Astrocyte (in vitro differentiated cells and primary cell): ENCODE results near the gene ASIC4. TPM values are rescaled to one million over a fixed set of nuclear protein-coding genes. Genes with fewer than 3 reads are reported as not detected.
A peak's percentile ranks its signal among the peaks of the same experiment; 100 is the strongest.

ENCODE experiments used
- DNase-seq: peaks from one replicate; pipeline ENCODE4 v3.0.0-alpha.2; 2010; ENCODE audit warnings: low read depth
- FAIRE-seq: peaks from 2 replicates; lab custom pipeline; 2011; peaks lifted over from hg19 to GRCh38; lab: Jason Lieb, UNC
- H2AFZ ChIP-seq: 2 replicates; pipeline ENCODE4 v1.6.0; 2012; ENCODE audit warnings: low read depth, low read length, inconsistent platforms
- H3K27ac ChIP-seq: 2 replicates; pipeline ENCODE4 v1.5.1; 2011; ENCODE audit warnings: low read depth, low read length, inconsistent platforms
- H3K27me3 ChIP-seq: 2 replicates; pipeline ENCODE4 v1.6.0; 2011; ENCODE audit warnings: low read length, inconsistent platforms; ENCODE audit not compliant: insufficient read depth
- H3K36me3 ChIP-seq: 2 replicates; pipeline ENCODE4 v1.5.1; 2011; ENCODE audit warnings: low read length, inconsistent platforms; ENCODE audit not compliant: insufficient read depth
- H3K4me1 ChIP-seq: 2 replicates; pipeline ENCODE4 v1.5.1; 2011; ENCODE audit warnings: low read length, inconsistent platforms; ENCODE audit not compliant: insufficient read depth
- H3K4me2 ChIP-seq: 2 replicates; pipeline ENCODE4 v1.6.0; 2012; ENCODE audit warnings: low read length, inconsistent platforms
- H3K4me3 ChIP-seq: 2 replicates; pipeline ENCODE4 v1.5.1; 2011; ENCODE audit warnings: low read depth, mild to moderate bottlenecking, low read length, inconsistent platforms; ENCODE audit not compliant: insufficient read depth
- H3K79me2 ChIP-seq: 2 replicates; pipeline ENCODE4 v1.6.0; 2012; ENCODE audit warnings: mild to moderate bottlenecking, low read length, inconsistent platforms; ENCODE audit not compliant: insufficient read depth
- H3K9ac ChIP-seq: 2 replicates; pipeline ENCODE4 v1.6.0; 2012; ENCODE audit warnings: mild to moderate bottlenecking, low read length, inconsistent platforms
- H3K9me3 ChIP-seq: 2 replicates; pipeline ENCODE4 v1.5.1; 2012; ENCODE audit warnings: low read depth, mild to moderate bottlenecking, low read length, inconsistent platforms; ENCODE audit not compliant: insufficient read depth
- H4K20me1 ChIP-seq: 2 replicates; pipeline ENCODE4 v1.6.0; 2012; ENCODE audit warnings: low read length, inconsistent platforms; ENCODE audit not compliant: insufficient read depth
- H3K27ac Mint-ChIP-seq: one replicate; pipeline ENCODE4 v1.8.0; 2021; ENCODE audit warnings: mild to moderate bottlenecking, mixed read lengths; ENCODE audit not compliant: unreplicated experiment
- H3K27me3 Mint-ChIP-seq: one replicate; pipeline ENCODE4 v1.8.0; 2021; ENCODE audit warnings: low read depth, mixed read lengths; ENCODE audit not compliant: unreplicated experiment
- H3K36me3 Mint-ChIP-seq: one replicate; pipeline ENCODE4 v1.8.0; 2021; ENCODE audit warnings: low read depth, mixed read lengths; ENCODE audit not compliant: unreplicated experiment
- H3K4me1 Mint-ChIP-seq: one replicate; pipeline ENCODE4 v1.8.0; 2021; ENCODE audit warnings: low read depth, mixed read lengths; ENCODE audit not compliant: unreplicated experiment
- H3K4me3 Mint-ChIP-seq: one replicate; pipeline ENCODE4 v1.8.0; 2021; ENCODE audit warnings: mild to moderate bottlenecking, moderate library complexity, mixed read lengths; ENCODE audit not compliant: unreplicated experiment
- H3K9me3 Mint-ChIP-seq: one replicate; pipeline ENCODE4 v1.8.0; 2021; ENCODE audit warnings: mild to moderate bottlenecking, mixed read lengths; ENCODE audit not compliant: unreplicated experiment
- CTCF ChIP-seq: IDR thresholded peaks from 2 replicates; pipeline ENCODE4 v1.5.1; 2011; ENCODE audit warnings: low read depth, mild to moderate bottlenecking, inconsistent platforms, low read length, moderate library complexity; ENCODE audit not compliant: insufficient read depth
- EZH2 ChIP-seq: IDR thresholded peaks from 2 replicates; pipeline ENCODE4 v1.6.1; 2012; ENCODE audit warnings: mild to moderate bottlenecking, low read length, inconsistent platforms; ENCODE audit not compliant: insufficient read depth
- total RNA-seq: library from RNA; stranded (reverse); gene quantifications from 2 replicates; pipeline ENCODE4 v1.2.1, GENCODE V29; 2021

ASIC4 gene
- total RNA-seq, 1 donor from 2014 or later: 0.39 TPM

GRCh38 chr2:219536967-219537366 is 22.7 kb downstream of the ASIC4 start:
- H3K27me3 Mint-ChIP-seq: peaks cover 10% of the 10 kb centered on the region
- Histone ChIP-seq H3K4me3 (no peak overlapping the region), H4K20me1 (peaks cover 47% of the 10 kb centered on the region), H3K4me2 (no peak overlapping the region), H3K9ac (no peak overlapping the region), H2AFZ (no peak overlapping the region), H3K79me2 (peaks cover 23% of the 10 kb centered on the region), H3K9me3 (no peaks in the 10 kb centered on the region), H3K36me3 (peaks cover 13% of the 10 kb centered on the region), H3K27ac (no peak overlapping the region), H3K4me1 (peaks cover 24% of the 10 kb centered on the region), H3K27me3 (no peaks in the 10 kb centered on the region)
- TF ChIP-seq EZH2 (no peak), CTCF (no peak)
- H3K27ac Mint-ChIP-seq: peak overlapping the region; percentile 58
- no peaks in the 10 kb centered on the region for H3K9me3 Mint-ChIP-seq
- no peak for DNase-seq
- FAIRE-seq: no peak
- H3K36me3 Mint-ChIP-seq: peaks cover 9% of the 10 kb centered on the region
- peaks cover 7% of the 10 kb centered on the region for H3K4me1 Mint-ChIP-seq
- no peak overlapping the region for H3K4me3 Mint-ChIP-seq

GRCh38 chr2:219537657-219538488 is 23.6 kb downstream of the ASIC4 start:
- H3K9me3 ChIP-seq: no peaks in the 10 kb centered on the region
- FAIRE-seq: no peak
- H3K4me3 ChIP-seq: no peak overlapping the region
- H3K9ac ChIP-seq: peak overlapping the region; percentile 30
- H3K27ac ChIP-seq: no peak overlapping the region
- H3K9me3 Mint-ChIP-seq: no peaks in the 10 kb centered on the region
- no peak overlapping the region for H3K4me2 ChIP-seq
- peaks cover 56% of the 10 kb centered on the region for H4K20me1 ChIP-seq
- H3K4me3 Mint-ChIP-seq: no peak overlapping the region
- H3K36me3 Mint-ChIP-seq: peaks cover 9% of the 10 kb centered on the region
- peaks cover 7% of the 10 kb centered on the region for H3K27me3 Mint-ChIP-seq
- peaks cover 30% of the 10 kb centered on the region for H3K4me1 ChIP-seq
- H2AFZ ChIP-seq: no peak overlapping the region
- peaks cover 32% of the 10 kb centered on the region for H3K79me2 ChIP-seq
- peaks cover 13% of the 10 kb centered on the region for H3K36me3 ChIP-seq
- no peak overlapping the region for H3K27ac Mint-ChIP-seq
- no peak for TF ChIP-seq CTCF
- TF ChIP-seq EZH2: no peak
- no peaks in the 10 kb centered on the region for H3K27me3 ChIP-seq
- peaks cover 7% of the 10 kb centered on the region for H3K4me1 Mint-ChIP-seq
- DNase-seq: no peak

- H4K20me1 ChIP-seq: peaks cover 56% of the 10 kb centered on the region
- H3K27ac ChIP-seq: no peak overlapping the region
- Mint-ChIP-seq H3K36me3 (peaks cover 8% of the 10 kb centered on the region), H3K4me3 (no peak overlapping the region), H3K4me1 (peaks cover 7% of the 10 kb centered on the region), H3K27me3 (peaks cover 3% of the 10 kb centered on the region), H3K9me3 (no peaks in the 10 kb centered on the region), H3K27ac (no peak overlapping the region)
- DNase-seq (no peak), FAIRE-seq (no peak)
- H3K27me3 ChIP-seq: no peaks in the 10 kb centered on the region
- H3K79me2 ChIP-seq: peaks cover 35% of the 10 kb centered on the region
- peaks cover 30% of the 10 kb centered on the region for H3K4me1 ChIP-seq
- H3K9me3 ChIP-seq: no peaks in the 10 kb centered on the region
- H3K9ac ChIP-seq: peak overlapping the region; percentile 30
- peaks cover 13% of the 10 kb centered on the region for H3K36me3 ChIP-seq
- H3K4me3 ChIP-seq: no peak overlapping the region
- no peak for TF ChIP-seq CTCF
- TF ChIP-seq EZH2: no peak
- H3K4me2 ChIP-seq: peak overlapping the region; percentile 54
- H2AFZ ChIP-seq: no peak overlapping the region
Measured at GRCh38 chr2:219538504-219538951, 24.2 kb downstream of the ASIC4 start.
